Endothelial cell of umbilical vein (primary cell): Measurements from ENCODE around the gene RAB28. TPM values are rescaled to one million over a fixed set of nuclear protein-coding genes. Genes with fewer than 3 reads are reported as not detected.
A peak's percentile ranks its signal among the peaks of the same experiment; 100 is the strongest.

Experiments used
- BruUV-seq: library from RNA; stranded (reverse); fragments of 400-500 nt; replicated peaks from 2 replicates; lab custom pipeline; 2021; lab: Mats Ljungman, UMichigan
- CTCF ChIA-PET: fragments of 300-600, 350-600 bp; sonication (Branson Sonifier 250); formaldehyde crosslinking; loops from one replicate; lab custom pipeline; 2021; ENCODE audit warnings: antibody characterized with exemption, inconsistent platforms; lab: Charles Lee
- POLR2A ChIA-PET: fragments of 300-600, 350-600 bp; sonication (Branson Sonifier 250); formaldehyde crosslinking; loops from one replicate; lab custom pipeline; 2021; ENCODE audit warnings: antibody characterized with exemption, inconsistent platforms; lab: Charles Lee
- DNase-seq: peaks from one replicate; pipeline ENCODE4 v3.0.0-alpha.2; 2011; ENCODE audit warnings: low read depth, low spot score
- FAIRE-seq: peaks from 2 replicates; lab custom pipeline; 2011; peaks lifted over from hg19 to GRCh38; lab: Jason Lieb, UNC
- H2AFZ ChIP-seq: 2 replicates; pipeline ENCODE4 v1.6.0; 2012; ENCODE audit warnings: low read depth, low read length, control low read depth, inconsistent platforms
- H3K27ac ChIP-seq: 2 replicates; pipeline ENCODE4 v1.5.1; 2011; ENCODE audit warnings: low read depth, mild to moderate bottlenecking, control low read depth, low read length, moderate library complexity; ENCODE audit not compliant: insufficient read depth
- H3K27me3 ChIP-seq, 2 experiments: 2 replicates each; pipeline versions ENCODE4 v1.6.0 to v1.6.1; 2011; ENCODE audit warnings: low read length in 2 of 2, mixed read lengths in 1 of 2; ENCODE audit not compliant: control insufficient read depth in 2 of 2, insufficient read depth in 2 of 2
- H3K36me3 ChIP-seq, 2 experiments: 2 replicates in 1 of 2; 3 replicates in 1 of 2; pipeline ENCODE4 v1.5.1; 2011; ENCODE audit warnings: low read length in 2 of 2, mild to moderate bottlenecking in 1 of 2, moderate library complexity in 1 of 2; ENCODE audit not compliant: control insufficient read depth in 2 of 2, insufficient read depth in 2 of 2; ENCODE audit errors: extremely low read depth in 1 of 2
- H3K4me1 ChIP-seq: 3 replicates; pipeline ENCODE4 v1.5.1; 2011; ENCODE audit warnings: mild to moderate bottlenecking, low read length; ENCODE audit not compliant: control insufficient read depth, insufficient read depth; ENCODE audit errors: extremely low read depth
- H3K4me2 ChIP-seq: 2 replicates; pipeline ENCODE4 v1.6.1; 2011; ENCODE audit warnings: low read length, control low read depth, mixed read lengths; ENCODE audit not compliant: insufficient read depth
- H3K4me3 ChIP-seq, 3 experiments: fragments of 200-600 bp in 1 of 3; sonication (generic), shearing (Covaris generic) in 1 of 3; replicated peaks in 1 of 3; 2 replicates each; pipeline ENCODE4 v1.5.1; 2011 to 2016; ENCODE audit warnings: control low read depth in 3 of 3, low read length in 3 of 3, mild to moderate bottlenecking in 2 of 3, inconsistent platforms in 1 of 3, low read depth in 1 of 3, moderate library complexity in 1 of 3; ENCODE audit not compliant: insufficient read depth in 1 of 3
- H3K79me2 ChIP-seq: 2 replicates; pipeline ENCODE4 v1.6.0; 2012; ENCODE audit warnings: low read length, inconsistent platforms; ENCODE audit not compliant: control insufficient read depth, insufficient read depth
- H3K9ac ChIP-seq: replicated peaks from 2 replicates; pipeline ENCODE3; 2011; ENCODE audit warnings: low read length, control low read depth; ENCODE audit not compliant: insufficient read depth; ENCODE audit errors: extremely low read depth
- H3K9me1 ChIP-seq: replicated peaks from 3 replicates; pipeline ENCODE4 v1.6.0; 2011; ENCODE audit warnings: mild to moderate bottlenecking, low read length; ENCODE audit not compliant: control insufficient read depth, insufficient read depth; ENCODE audit errors: extremely low read depth
- H3K9me3 ChIP-seq: replicated peaks from 2 replicates; pipeline ENCODE4 v1.5.1; 2012; ENCODE audit warnings: low read length, inconsistent platforms; ENCODE audit not compliant: control insufficient read depth, insufficient read depth
- H4K20me1 ChIP-seq: replicated peaks from 2 replicates; pipeline ENCODE3; 2011; ENCODE audit warnings: mild to moderate bottlenecking, low read length; ENCODE audit not compliant: control insufficient read depth, insufficient read depth; ENCODE audit errors: extremely low read depth
- EZH2 ChIP-seq: IDR thresholded peaks from 2 replicates; pipeline ENCODE4 v1.6.1; 2012; ENCODE audit warnings: borderline replicate concordance, low read depth, mild to moderate bottlenecking, moderate library complexity, low read length, inconsistent platforms; ENCODE audit not compliant: severe bottlenecking
- FOS ChIP-seq: IDR thresholded peaks from 2 replicates; pipeline ENCODE4 v1.6.1; 2011; ENCODE audit warnings: mild to moderate bottlenecking, low read length, moderate library complexity, borderline replicate concordance; ENCODE audit not compliant: insufficient read depth
- GATA2 ChIP-seq: IDR thresholded peaks from 2 replicates; pipeline ENCODE4 v1.7.0; 2011; ENCODE audit warnings: low read depth, mild to moderate bottlenecking, moderate library complexity, mixed read lengths, low read length; ENCODE audit not compliant: insufficient read length, insufficient read depth
- JUN ChIP-seq: IDR thresholded peaks from 2 replicates; pipeline ENCODE4 v1.6.1; 2011; ENCODE audit warnings: borderline replicate concordance, low read depth; ENCODE audit not compliant: insufficient read length, insufficient read depth
- MAX ChIP-seq: IDR thresholded peaks from 2 replicates; pipeline ENCODE4 v1.6.1; 2011; ENCODE audit not compliant: insufficient read depth, insufficient read length
- MYC ChIP-seq: IDR thresholded peaks from one replicate; pipeline ENCODE4 v1.6.1; 2011; ENCODE audit warnings: mild to moderate bottlenecking, low read depth, low read length
- POLR2A ChIP-seq: IDR thresholded peaks from 2 replicates; pipeline ENCODE4 v1.6.1; 2012; ENCODE audit warnings: low read depth, mild to moderate bottlenecking, control low read depth, low read length
- POLR2AphosphoS5 ChIP-seq: IDR thresholded peaks from 2 replicates; pipeline ENCODE4 v1.6.1; 2012; ENCODE audit warnings: low read depth, mild to moderate bottlenecking, control low read depth, low read length, moderate library complexity; ENCODE audit not compliant: insufficient read depth
- dilution Hi-C: fragments of 300-500 bp; cut with MboI; formaldehyde crosslinking; loops from one replicate; pipeline ENCODE4 v1.15.0; 2019; ENCODE audit warnings: low sequenced_read_pairs; ENCODE audit not compliant: extremely low pct_ligation_motif_present
- intact Hi-C: fragments of 100-400 bp; cut with micrococcal nuclease; formaldehyde crosslinking; loops from one replicate; pipeline ENCODE4 v1.10.0; 2022
- polyA plus RNA-seq, 4 experiments: library from polyadenylated mRNA; depleted of rRNA in 3 of 4; stranded (reverse) in 3 of 4; unstranded in 1 of 4; fragments of >200 nt; gene quantifications; 2 replicates each; pipeline versions ENCODE4 v1.2.1 to v1.2.3, GENCODE V29; 2011 to 2012; ENCODE audit warnings: missing spikeins in 1 of 4
- total RNA-seq: library from RNA; stranded (reverse); gene quantifications from 2 replicates; pipeline ENCODE4 v1.2.3, GENCODE V29; 2021

Gene RAB28
- total and polyA plus RNA-seq, 2 donors (not counting 3 experiments of a cell fraction or from before 2014, with no cell fraction given) = 13.0 to 13.2 TPM

- Histone ChIP-seq H3K9ac (no peak overlapping the region), H3K4me2 (no peak overlapping the region), H3K4me3 (no peak overlapping the region), H3K27ac (no peak overlapping the region), H2AFZ (no peak overlapping the region), H3K79me2 (no peaks in the 10 kb centered on the region), H3K4me1 (no peaks in the 10 kb centered on the region), H4K20me1 (no peaks in the 10 kb centered on the region), H3K9me1 (no peaks in the 10 kb centered on the region), H3K27me3 (no peaks in the 10 kb centered on the region), H3K9me3 (no peaks in the 10 kb centered on the region), H3K36me3 (no peaks in the 10 kb centered on the region)
- no TSS peak for BruUV-seq
- ChIA-PET CTCF (no interaction called here), POLR2A (no interaction called here)
- TF ChIP-seq MYC (no peak), MAX (no peak), EZH2 (no peak), POLR2A (no peak), FOS (no peak), POLR2AphosphoS5 (no peak), GATA2 (no peak), JUN (no peak)
- intact Hi-C loops = no loop called here
- DNase-seq (no peak), FAIRE-seq (no peak)
- dilution Hi-C loops = no loop called here
Observed at GRCh38 chr4:13331827-13332226, 152.3 kb downstream of the RAB28 start.

- DNase-seq = peak; percentile 41
- Histone ChIP-seq H3K4me2 (no peak overlapping the region), H3K4me3 (no peak overlapping the region), H4K20me1 (no peaks in the 10 kb centered on the region), H3K9ac (no peak overlapping the region), H3K4me1 (no peaks in the 10 kb centered on the region), H2AFZ (no peak overlapping the region), H3K27me3 (no peaks in the 10 kb centered on the region), H3K27ac (no peak overlapping the region), H3K79me2 (no peaks in the 10 kb centered on the region), H3K36me3 (no peaks in the 10 kb centered on the region), H3K9me1 (no peaks in the 10 kb centered on the region), H3K9me3 (no peaks in the 10 kb centered on the region)
- intact Hi-C loops = no loop called here
- dilution Hi-C loops = no loop called here
- CTCF ChIA-PET = no interaction called here
- FAIRE-seq = peak; percentile 55
- no TSS peak for BruUV-seq
- POLR2A ChIA-PET = no interaction called here
- TF ChIP-seq FOS = no peak
Observed at GRCh38 chr4:13329963-13330362, 154.2 kb downstream of the RAB28 start.
